22Rv1 (cell line): ENCODE data around the gene THSD4.

Experiments used
- H3K27ac ChIP-seq: fragments of 450-650 bp; 2 replicates; pipeline ENCODE4 v1.5.1; 2017
- CTCF ChIP-seq: fragments of 450-650 bp; IDR thresholded peaks from 2 replicates; pipeline ENCODE4 v1.5.1; 2017; ENCODE audit warnings: mild to moderate bottlenecking
- ZFX ChIP-seq: fragments of 450-650 bp; IDR thresholded peaks from 2 replicates; pipeline ENCODE4 v1.6.1; 2017; ENCODE audit warnings: antibody characterized with exemption, borderline replicate concordance

The THSD4 gene

GRCh38 chr15:71096676-71097075, 18.6 kb upstream of the THSD4 start:
- TF ChIP-seq ZFX (no peak), CTCF (no peak)
- H3K27ac ChIP-seq, result no peak overlapping the region

- no peak overlapping the region for H3K27ac ChIP-seq
- TF ChIP-seq CTCF (no peak), ZFX (no peak)
These were observed 17.4 kb upstream of the THSD4 start for GRCh38 chr15:71097890-71098289.

- TF ChIP-seq ZFX (no peak), CTCF (no peak)
These were observed 16.4 kb upstream of the THSD4 start for GRCh38 chr15:71098920-71099319.

GRCh38 chr15:71103102-71103676, 12.1 kb upstream of the THSD4 start:
- no peak overlapping the region for H3K27ac ChIP-seq
- TF ChIP-seq CTCF (peak; percentile 66), ZFX (no peak)

More at GRCh38 chr15:71098920-71099319, 16.4 kb upstream of the THSD4 start:
- no peak overlapping the region for H3K27ac ChIP-seq

- H3K27ac ChIP-seq, result no peak overlapping the region
- TF ChIP-seq CTCF (no peak), ZFX (no peak)
These were observed 10.6 kb upstream of the THSD4 start for GRCh38 chr15:71104636-71105035.

GRCh38 chr15:71105444-71105843, 9.8 kb upstream of the THSD4 start:
- no peak for TF ChIP-seq CTCF
- no peak for TF ChIP-seq ZFX
- no peak overlapping the region for H3K27ac ChIP-seq

GRCh38 chr15:71106802-71107500, 8.3 kb upstream of the THSD4 start:
- H3K27ac ChIP-seq, result no peak overlapping the region
- TF ChIP-seq CTCF (no peak), ZFX (no peak)
